Measurements from ENCODE around the gene MBD6. TPM values are rescaled to one million over a fixed set of nuclear protein-coding genes. Genes with fewer than 3 reads are reported as not detected.
"Not testable (repeated sequence)": the region's sequence is repeated elsewhere in the genome, so short reads cannot be mapped to it uniquely, and the experiment has no call there.

Gene MBD6
- total RNA-seq, 1 donor from 2014 or later, result 3.6 TPM

GRCh38 chr12:57516617-57517153 lies 5.9 kb upstream of the MBD6 start:
- no peaks in the 10 kb centered on the region for H3K27me3 ChIP-seq
- H3K4me1 Mint-ChIP-seq, result peaks cover 24% of the 10 kb centered on the region
- no peaks in the 10 kb centered on the region for H3K9me3 Mint-ChIP-seq
- no peak overlapping the region for H3K4me3 ChIP-seq
- no peak overlapping the region for H3K9ac ChIP-seq
- no peak overlapping the region for H3K27ac ChIP-seq
- H3K79me2 ChIP-seq (ENCODE audit: low read depth), result peaks cover 11% of the 10 kb centered on the region
- peaks cover 18% of the 10 kb centered on the region for H3K4me1 ChIP-seq
- H3K4me2 ChIP-seq, result no peak overlapping the region
- peaks cover 7% of the 10 kb centered on the region for H3K27me3 Mint-ChIP-seq (ENCODE audit: insufficient read depth, low read depth)
- H3K4me3 Mint-ChIP-seq, result no peak overlapping the region
- no peak overlapping the region for H2AFZ ChIP-seq (replicated peaks)
- peaks cover 37% of the 10 kb centered on the region for H3F3A ChIP-seq (ENCODE audit: low read depth)
- peaks cover 10% of the 10 kb centered on the region for H3K36me3 ChIP-seq
- no peaks in the 10 kb centered on the region for H3K9me3 ChIP-seq (ENCODE audit: low read depth)
- peaks cover 44% of the 10 kb centered on the region for H3K36me3 Mint-ChIP-seq
- DNase-seq (ENCODE audit: low spot score), result no peak
- H3K27ac Mint-ChIP-seq, result no peak overlapping the region
- H4K20me1 ChIP-seq (ENCODE audit: low read depth), result peaks cover 28% of the 10 kb centered on the region
- no peak for TF ChIP-seq EZH2phosphoT487 (IDR thresholded peaks at IDR 0.05)
- TF ChIP-seq EZH2 (IDR thresholded peaks at IDR 0.05), result no peak
- TF ChIP-seq CTCF (IDR thresholded peaks at IDR 0.05), result no peak

GRCh38 chr12:57517187-57517586 lies 5.4 kb upstream of the MBD6 start:
- no peak overlapping the region for H3K4me3 ChIP-seq
- peaks cover 29% of the 10 kb centered on the region for H3K4me1 Mint-ChIP-seq
- H4K20me1 ChIP-seq (ENCODE audit: low read depth), result peaks cover 32% of the 10 kb centered on the region
- no peak overlapping the region for H3K4me2 ChIP-seq
- H3K27me3 Mint-ChIP-seq (ENCODE audit: insufficient read depth, low read depth), result peaks cover 11% of the 10 kb centered on the region
- H3K4me3 Mint-ChIP-seq, result no peak overlapping the region
- H3K9ac ChIP-seq, result no peak overlapping the region
- H3K36me3 ChIP-seq, result peaks cover 5% of the 10 kb centered on the region
- H3K36me3 Mint-ChIP-seq, result peaks cover 40% of the 10 kb centered on the region
- no peaks in the 10 kb centered on the region for H3K9me3 ChIP-seq (ENCODE audit: low read depth)
- DNase-seq (ENCODE audit: low spot score), result no peak
- peaks cover 22% of the 10 kb centered on the region for H3K4me1 ChIP-seq
- no peak overlapping the region for H3K27ac Mint-ChIP-seq
- H3K79me2 ChIP-seq (ENCODE audit: low read depth), result peaks cover 11% of the 10 kb centered on the region
- no peaks in the 10 kb centered on the region for H3K9me3 Mint-ChIP-seq
- no peak for TF ChIP-seq CTCF (IDR thresholded peaks at IDR 0.05)
- TF ChIP-seq EZH2phosphoT487 (IDR thresholded peaks at IDR 0.05), result no peak
- TF ChIP-seq EZH2 (IDR thresholded peaks at IDR 0.05), result no peak
- H3K27ac ChIP-seq, result no peak overlapping the region
- peaks cover 42% of the 10 kb centered on the region for H3F3A ChIP-seq (ENCODE audit: low read depth)
- H2AFZ ChIP-seq (replicated peaks), result no peak overlapping the region
- no peaks in the 10 kb centered on the region for H3K27me3 ChIP-seq

- DNase-seq (ENCODE audit: low spot score); H3K36me3 ChIP-seq; H3K27ac Mint-ChIP-seq; H3K4me3 Mint-ChIP-seq; H3K27me3 ChIP-seq; H3K9me3 Mint-ChIP-seq; H3K9me3 ChIP-seq (ENCODE audit: low read depth); H3K4me3 ChIP-seq; H2AFZ ChIP-seq (replicated peaks); H3K4me2 ChIP-seq; H3K9ac ChIP-seq; H3K27ac ChIP-seq: not testable (repeated sequence)
- peaks cover 11% of the 10 kb centered on the region for H3K79me2 ChIP-seq (ENCODE audit: low read depth)
- H3F3A ChIP-seq (ENCODE audit: low read depth), result peaks cover 45% of the 10 kb centered on the region
- H3K36me3 Mint-ChIP-seq, result peaks cover 36% of the 10 kb centered on the region
- peaks cover 29% of the 10 kb centered on the region for H3K4me1 Mint-ChIP-seq
- peaks cover 11% of the 10 kb centered on the region for H3K27me3 Mint-ChIP-seq (ENCODE audit: insufficient read depth, low read depth)
- peaks cover 32% of the 10 kb centered on the region for H4K20me1 ChIP-seq (ENCODE audit: low read depth)
- H3K4me1 ChIP-seq, result peaks cover 22% of the 10 kb centered on the region
Measured at GRCh38 chr12:57517718-57518117, 4.9 kb upstream of the MBD6 start.

GRCh38 chr12:57518176-57518919 lies 4.3 kb upstream of the MBD6 start:
- Histone ChIP-seq H3K4me2 (peak overlapping the region; percentile 81), H3K9ac (no peak overlapping the region), H3K79me2 (ENCODE audit: low read depth) (peaks cover 11% of the 10 kb centered on the region), H3K27ac (no peak overlapping the region), H3K9me3 (ENCODE audit: low read depth) (no peaks in the 10 kb centered on the region), H3K36me3 (peaks cover 3% of the 10 kb centered on the region), H3K4me1 (peaks cover 22% of the 10 kb centered on the region), H4K20me1 (ENCODE audit: low read depth) (peaks cover 32% of the 10 kb centered on the region), H3F3A (ENCODE audit: low read depth) (peaks cover 49% of the 10 kb centered on the region), H3K4me3 (no peak overlapping the region), H2AFZ (replicated peaks) (no peak overlapping the region), H3K27me3 (no peaks in the 10 kb centered on the region)
- no peak for DNase-seq (ENCODE audit: low spot score)
- peak overlapping the region; percentile 61 for H3K4me3 Mint-ChIP-seq
- H3K9me3 Mint-ChIP-seq, result no peaks in the 10 kb centered on the region
- no peak overlapping the region for H3K27ac Mint-ChIP-seq
- TF ChIP-seq EZH2phosphoT487 (IDR thresholded peaks at IDR 0.05), result no peak
- TF ChIP-seq CTCF (IDR thresholded peaks at IDR 0.05), result no peak
- TF ChIP-seq EZH2 (IDR thresholded peaks at IDR 0.05), result no peak
- peaks cover 32% of the 10 kb centered on the region for H3K4me1 Mint-ChIP-seq
- peaks cover 30% of the 10 kb centered on the region for H3K36me3 Mint-ChIP-seq
- H3K27me3 Mint-ChIP-seq (ENCODE audit: insufficient read depth, low read depth), result peaks cover 13% of the 10 kb centered on the region

Measured in neural progenitor cell (in vitro differentiated cells).